Stimulated activated memory B cell treated with anti-CD40 and anti-IgM and Interleukin-4, amounts not matched to agents 10 μg/mL and 1 μg/mL and 100 μg/mL, for 72 hours (primary cell): Measurements from ENCODE around the gene MCUR1.
"Not testable (repeated sequence)": the region's sequence is repeated elsewhere in the genome, so short reads cannot be mapped to it uniquely, and the experiment has no call there.

Source experiments
- ATAC-seq: fragments of 150-1000 bp; cut with Tn5 transposase; 2 replicates; pipeline ENCODE4 v1.10.0; 2021
- H3K27ac Mint-ChIP-seq: one replicate; pipeline ENCODE4 v1.8.0; 2022; ENCODE audit warnings: mild to moderate bottlenecking, mixed read lengths
- H3K27me3 Mint-ChIP-seq: one replicate; pipeline ENCODE4 v1.8.0; 2022; ENCODE audit warnings: mixed read lengths
- H3K36me3 Mint-ChIP-seq: one replicate; pipeline ENCODE4 v1.8.0; 2022; ENCODE audit warnings: mixed read lengths
- H3K4me1 Mint-ChIP-seq: one replicate; pipeline ENCODE4 v1.8.0; 2022; ENCODE audit warnings: mixed read lengths
- H3K4me3 Mint-ChIP-seq: one replicate; pipeline ENCODE4 v1.8.0; 2022; ENCODE audit warnings: mild to moderate bottlenecking, moderate library complexity, mixed read lengths
- H3K9me3 Mint-ChIP-seq: one replicate; pipeline ENCODE4 v1.8.0; 2022; ENCODE audit warnings: mixed read lengths

MCUR1 gene, protein sequence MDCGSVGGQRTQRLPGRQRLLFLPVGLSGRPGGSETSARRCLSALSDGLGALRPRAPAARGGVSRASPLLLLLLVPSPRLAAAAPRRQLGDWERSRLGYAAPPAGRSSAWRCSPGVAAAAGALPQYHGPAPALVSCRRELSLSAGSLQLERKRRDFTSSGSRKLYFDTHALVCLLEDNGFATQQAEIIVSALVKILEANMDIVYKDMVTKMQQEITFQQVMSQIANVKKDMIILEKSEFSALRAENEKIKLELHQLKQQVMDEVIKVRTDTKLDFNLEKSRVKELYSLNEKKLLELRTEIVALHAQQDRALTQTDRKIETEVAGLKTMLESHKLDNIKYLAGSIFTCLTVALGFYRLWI

DNA sequence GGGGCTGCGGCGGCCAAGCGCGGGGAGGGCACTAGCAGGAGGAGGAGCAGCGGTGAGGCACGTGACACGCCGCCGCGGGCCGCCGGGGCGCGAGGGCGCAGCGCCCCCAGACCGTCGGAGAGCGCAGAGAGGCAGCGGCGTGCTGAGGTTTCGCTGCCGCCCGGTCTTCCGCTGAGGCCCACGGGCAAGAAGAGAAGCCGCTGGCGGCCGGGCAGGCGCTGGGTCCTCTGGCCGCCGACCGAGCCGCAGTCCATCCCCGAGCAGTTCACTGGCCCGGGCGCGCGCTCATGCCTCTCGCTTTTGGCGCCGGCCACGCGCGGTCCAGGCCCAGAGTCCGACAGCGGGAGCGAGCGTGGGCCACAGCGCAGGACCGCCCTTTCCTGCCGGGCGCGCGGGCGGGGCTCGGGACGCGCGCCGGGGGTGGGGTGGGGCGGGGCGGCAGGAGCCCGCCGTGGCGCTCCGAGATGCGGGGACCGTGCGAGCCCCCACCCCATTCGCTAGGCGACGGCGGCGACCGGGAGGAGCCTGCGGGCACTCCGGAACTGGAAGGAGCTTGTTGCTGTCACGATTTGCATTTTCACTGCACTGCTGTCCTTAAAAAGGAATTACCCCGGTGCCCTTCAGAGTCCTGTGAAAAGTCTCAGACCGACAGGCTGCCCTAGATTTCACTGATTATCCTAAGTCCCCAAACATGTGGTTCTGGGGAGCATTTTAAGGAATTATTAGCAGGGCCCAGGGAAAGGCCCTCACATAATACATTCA is at the start of gene MCUR1:
Gene MCUR1 (minus strand): TSS at position 382 of the 762 bp plus-strand sequence. CDS start 128 bp downstream, at position 254.
- peak within 1 kb of the TSS; percentile 91 for H3K4me3 Mint-ChIP-seq
- H3K27me3 Mint-ChIP-seq = no peaks in the 10 kb centered on the region
- peak; percentile 94 for ATAC-seq
- no peaks in the 10 kb centered on the region for H3K36me3 Mint-ChIP-seq
- no peaks in the 10 kb centered on the region for H3K9me3 Mint-ChIP-seq
- peak within 1 kb of the TSS; percentile 93 for H3K27ac Mint-ChIP-seq
- peaks cover 47% of the 10 kb centered on the region for H3K4me1 Mint-ChIP-seq

- Mint-ChIP-seq H3K4me1 (peaks cover 6% of the 10 kb centered on the region), H3K27ac (no peak overlapping the region), H3K36me3 (no peaks in the 10 kb centered on the region), H3K4me3 (no peak overlapping the region), H3K27me3 (peaks cover 31% of the 10 kb centered on the region), H3K9me3 (peaks cover 2% of the 10 kb centered on the region)
- ATAC-seq = no peak
These were observed 49.4 kb upstream of the MCUR1 start for GRCh38 chr6:13863699-13864155.

- not testable (repeated sequence) for H3K4me3 Mint-ChIP-seq, ATAC-seq
These were observed 46.3 kb upstream of the MCUR1 start for GRCh38 chr6:13860556-13861185.

DNA sequence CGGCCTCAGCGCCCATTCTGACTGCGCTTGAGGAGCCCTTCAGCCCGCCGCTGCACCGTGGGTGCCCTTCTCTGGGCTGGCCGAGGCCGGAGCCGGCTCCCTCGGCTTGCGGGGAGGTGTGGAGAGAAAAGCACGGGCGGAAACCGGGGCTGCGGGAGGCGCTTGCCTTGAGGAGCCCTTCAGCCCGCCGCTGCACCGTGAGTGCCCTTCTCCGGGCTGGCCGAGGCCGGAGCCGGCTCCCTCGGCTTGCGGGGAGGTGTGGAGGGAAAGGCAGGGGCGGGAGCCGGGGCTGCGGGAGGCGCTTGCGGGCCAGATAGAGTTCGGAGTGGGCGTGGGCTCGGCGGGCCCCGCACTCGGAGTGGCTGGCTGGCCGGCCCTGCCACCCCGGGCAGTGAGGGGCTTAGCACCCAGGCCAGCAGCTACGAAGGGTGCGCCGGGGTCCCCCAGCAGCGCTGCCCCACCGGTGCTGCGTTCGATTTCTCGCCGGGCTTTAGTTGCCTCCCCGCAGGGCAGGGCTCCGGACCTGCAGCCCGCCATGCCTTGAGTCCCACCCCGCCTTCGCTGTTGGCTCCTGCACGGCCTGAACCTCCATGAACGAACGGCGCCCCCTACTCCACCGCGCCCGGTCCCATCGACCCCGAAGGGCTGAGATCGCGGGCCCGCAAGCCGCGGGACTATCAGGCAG is 45.7 kb upstream of the MCUR1 start:
- no peak for ATAC-seq
- H3K9me3 Mint-ChIP-seq = peaks cover 2% of the 10 kb centered on the region
- H3K27me3 Mint-ChIP-seq = peaks cover 31% of the 10 kb centered on the region
- peaks cover 3% of the 10 kb centered on the region for H3K4me1 Mint-ChIP-seq
- H3K4me3 Mint-ChIP-seq = peak overlapping the region; percentile 23
- no peak overlapping the region for H3K27ac Mint-ChIP-seq
- no peaks in the 10 kb centered on the region for H3K36me3 Mint-ChIP-seq

More at GRCh38 chr6:13860556-13861185, 46.3 kb upstream of the MCUR1 start:
- H3K27me3 Mint-ChIP-seq = peaks cover 31% of the 10 kb centered on the region
- H3K4me1 Mint-ChIP-seq, H3K36me3 Mint-ChIP-seq, H3K9me3 Mint-ChIP-seq, H3K27ac Mint-ChIP-seq: not testable (repeated sequence)

GRCh38 chr6:13854716-13855250 is 40.4 kb upstream of the MCUR1 start:
- Mint-ChIP-seq H3K4me3 (no peak overlapping the region), H3K27ac (no peak overlapping the region), H3K9me3 (no peaks in the 10 kb centered on the region), H3K36me3 (no peaks in the 10 kb centered on the region), H3K27me3 (peaks cover 41% of the 10 kb centered on the region), H3K4me1 (no peaks in the 10 kb centered on the region)
- ATAC-seq = no peak

DNA sequence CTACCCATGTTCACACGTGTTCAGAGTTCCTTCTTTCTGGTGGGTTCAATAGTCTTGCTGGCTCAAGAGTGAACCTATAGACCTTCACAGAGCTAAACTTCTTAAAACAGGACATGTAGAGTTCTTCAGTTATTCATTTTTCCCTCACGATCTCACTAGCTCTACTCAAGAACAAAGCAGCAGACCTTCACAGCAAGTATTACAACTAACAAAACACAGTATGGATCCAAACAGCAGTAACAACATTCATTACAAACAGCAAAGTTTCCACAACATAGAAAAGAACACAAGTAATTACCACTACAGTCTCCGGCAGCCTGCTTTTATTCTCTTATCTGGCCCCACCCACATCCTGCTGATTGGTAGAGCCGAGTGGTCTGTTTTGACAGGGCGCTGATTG is 39.5 kb upstream of the MCUR1 start:
- Mint-ChIP-seq H3K36me3 (no peaks in the 10 kb centered on the region), H3K4me3 (no peak overlapping the region), H3K9me3 (no peaks in the 10 kb centered on the region), H3K4me1 (no peaks in the 10 kb centered on the region), H3K27me3 (peaks cover 37% of the 10 kb centered on the region), H3K27ac (no peak overlapping the region)
- no peak for ATAC-seq

DNA sequence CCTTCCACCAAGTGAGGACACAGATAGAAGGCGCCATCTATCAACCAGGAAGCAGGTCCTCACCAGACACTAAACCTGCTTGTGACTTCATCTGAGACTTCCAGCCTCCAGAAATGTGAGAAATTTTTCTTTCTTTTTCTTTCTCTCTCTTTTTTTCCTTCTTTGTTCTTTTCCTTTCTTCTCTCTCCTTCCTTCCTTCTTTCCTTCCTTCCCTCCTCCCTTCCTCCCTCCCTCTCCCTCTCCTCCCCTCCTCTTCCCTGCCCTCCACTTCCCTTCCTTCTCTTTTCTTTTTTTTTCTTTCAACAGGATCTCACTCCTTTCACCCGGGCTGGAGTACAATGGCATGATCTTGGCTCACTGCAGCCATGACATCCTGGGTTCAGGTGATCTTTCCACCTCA is 37.4 kb upstream of the MCUR1 start:
- Mint-ChIP-seq H3K4me3 (no peak overlapping the region), H3K4me1 (no peaks in the 10 kb centered on the region), H3K9me3 (no peaks in the 10 kb centered on the region), H3K27ac (no peak overlapping the region), H3K36me3 (no peaks in the 10 kb centered on the region), H3K27me3 (peaks cover 54% of the 10 kb centered on the region)
- ATAC-seq = no peak

GRCh38 chr6:13851330-13851729 is 37.0 kb upstream of the MCUR1 start:
- Mint-ChIP-seq H3K4me1 (no peaks in the 10 kb centered on the region), H3K4me3 (no peak overlapping the region), H3K27ac (no peak overlapping the region), H3K27me3 (peaks cover 59% of the 10 kb centered on the region), H3K9me3 (no peaks in the 10 kb centered on the region), H3K36me3 (no peaks in the 10 kb centered on the region)
- ATAC-seq = no peak

DNA sequence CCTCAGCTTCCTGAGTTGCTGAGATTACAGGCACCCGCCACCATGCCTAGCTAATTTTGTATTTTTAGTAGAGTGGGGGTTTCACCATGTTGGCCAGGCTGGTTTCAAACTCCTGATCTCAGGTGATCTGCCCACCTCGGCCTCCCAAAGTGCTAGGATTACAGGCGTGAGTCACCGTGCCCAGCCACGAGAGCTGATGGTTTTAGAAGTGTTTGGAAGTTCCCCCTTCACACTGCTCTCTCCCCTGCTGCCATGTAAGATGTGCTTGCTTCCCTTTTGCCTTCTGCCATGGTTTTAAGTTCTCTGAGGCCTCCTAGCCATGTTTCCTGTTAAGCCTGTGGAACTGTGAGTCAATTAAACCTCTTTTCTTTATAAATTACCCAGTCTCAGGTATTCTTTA is 36.3 kb upstream of the MCUR1 start:
- not testable (repeated sequence) for H3K4me3 Mint-ChIP-seq, ATAC-seq, H3K27ac Mint-ChIP-seq, H3K36me3 Mint-ChIP-seq, H3K4me1 Mint-ChIP-seq, H3K9me3 Mint-ChIP-seq
- peaks cover 60% of the 10 kb centered on the region for H3K27me3 Mint-ChIP-seq

- H3K4me1 Mint-ChIP-seq = no peaks in the 10 kb centered on the region
These were observed 34.3 kb upstream of the MCUR1 start for GRCh38 chr6:13848522-13849150.

DNA sequence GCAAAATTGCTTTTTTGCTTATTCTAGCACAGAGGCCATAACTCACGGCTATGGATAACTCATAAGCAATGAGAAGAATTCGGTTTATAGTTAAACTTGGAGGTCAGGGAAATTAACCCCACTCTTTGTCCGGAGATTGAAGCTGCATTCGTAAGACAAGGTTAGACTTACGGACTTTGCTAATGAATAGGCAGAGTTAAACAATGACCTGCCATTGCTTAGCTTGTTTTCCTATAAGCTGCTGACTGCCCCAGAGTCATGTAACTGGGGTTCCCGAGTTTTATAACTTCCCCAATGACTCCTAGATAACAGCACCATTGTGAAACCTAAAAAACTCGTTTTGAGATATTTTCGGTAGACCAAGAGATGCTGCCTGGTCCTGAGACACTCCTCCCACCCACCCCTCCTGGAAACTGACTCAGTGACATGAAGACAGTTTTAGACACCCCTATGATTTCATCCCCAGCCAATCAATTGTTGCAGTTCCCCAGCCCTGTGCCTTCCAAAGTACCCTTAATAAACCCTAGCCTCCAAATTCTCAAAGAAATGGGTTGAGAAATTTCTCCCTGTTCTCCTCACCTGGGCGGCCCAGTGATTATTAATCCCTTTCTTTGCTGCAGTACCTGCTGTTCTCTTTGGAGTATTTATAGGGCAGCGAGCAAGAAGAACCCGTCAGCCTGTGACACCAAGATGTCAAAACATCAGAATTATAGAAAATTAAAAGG is 33.1 kb upstream of the MCUR1 start:
- no peaks in the 10 kb centered on the region for H3K36me3 Mint-ChIP-seq
- no peak for ATAC-seq
- H3K9me3 Mint-ChIP-seq = no peaks in the 10 kb centered on the region
- peaks cover 42% of the 10 kb centered on the region for H3K27me3 Mint-ChIP-seq
- no peak overlapping the region for H3K27ac Mint-ChIP-seq
- no peak overlapping the region for H3K4me3 Mint-ChIP-seq
- no peaks in the 10 kb centered on the region for H3K4me1 Mint-ChIP-seq

More at GRCh38 chr6:13848522-13849150, 34.3 kb upstream of the MCUR1 start:
- H3K36me3 Mint-ChIP-seq = no peaks in the 10 kb centered on the region
- H3K27ac Mint-ChIP-seq = no peak overlapping the region
- no peaks in the 10 kb centered on the region for H3K9me3 Mint-ChIP-seq
- ATAC-seq = no peak
- peaks cover 54% of the 10 kb centered on the region for H3K27me3 Mint-ChIP-seq
- no peak overlapping the region for H3K4me3 Mint-ChIP-seq

GRCh38 chr6:13846841-13847240 is 32.5 kb upstream of the MCUR1 start:
- H3K27ac Mint-ChIP-seq = no peak overlapping the region
- H3K36me3 Mint-ChIP-seq = no peaks in the 10 kb centered on the region
- H3K27me3 Mint-ChIP-seq = peaks cover 36% of the 10 kb centered on the region
- no peak overlapping the region for H3K4me3 Mint-ChIP-seq
- no peaks in the 10 kb centered on the region for H3K9me3 Mint-ChIP-seq
- H3K4me1 Mint-ChIP-seq = no peaks in the 10 kb centered on the region
- ATAC-seq = no peak

DNA sequence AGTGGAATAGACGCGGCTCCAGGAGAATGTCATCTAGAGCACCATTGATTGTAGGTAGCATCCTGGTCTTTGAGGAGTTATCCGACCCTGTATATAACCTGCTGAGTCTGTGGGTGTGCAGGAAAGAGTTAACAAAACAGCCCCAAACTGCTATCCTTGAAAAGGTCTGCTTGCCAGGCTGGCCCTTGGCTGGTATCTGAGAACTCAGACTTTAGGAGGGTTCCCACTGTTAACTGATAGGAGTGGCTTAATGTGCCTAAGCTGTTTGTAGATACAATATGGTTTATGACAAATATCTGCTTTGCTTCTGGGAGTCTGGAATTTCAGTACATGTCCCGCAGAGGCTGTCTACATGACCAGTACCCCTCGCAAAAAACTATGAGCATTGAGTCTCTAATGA is 27.6 kb upstream of the MCUR1 start:
- ATAC-seq = no peak
- Mint-ChIP-seq H3K36me3 (no peaks in the 10 kb centered on the region), H3K4me1 (no peaks in the 10 kb centered on the region), H3K4me3 (no peak overlapping the region), H3K27ac (no peak overlapping the region), H3K27me3 (peaks cover 8% of the 10 kb centered on the region), H3K9me3 (no peaks in the 10 kb centered on the region)

- H3K4me3 Mint-ChIP-seq = no peak overlapping the region
- no peaks in the 10 kb centered on the region for H3K36me3 Mint-ChIP-seq
- no peaks in the 10 kb centered on the region for H3K9me3 Mint-ChIP-seq
- no peak for ATAC-seq
- no peak overlapping the region for H3K27ac Mint-ChIP-seq
- H3K4me1 Mint-ChIP-seq = peaks cover 7% of the 10 kb centered on the region
- H3K27me3 Mint-ChIP-seq = peaks cover 10% of the 10 kb centered on the region
These were observed 24.3 kb upstream of the MCUR1 start for GRCh38 chr6:13838616-13839015.
